ENCODE data around the gene S100A2.
A peak's percentile ranks its signal among the peaks of the same experiment; 100 is the strongest.
"Not testable (repeated sequence)": the region's sequence is repeated elsewhere in the genome, so short reads cannot be mapped to it uniquely, and the experiment has no call there.

S100A2 gene

GRCh38 chr1:153588033-153588432, 22.4 kb upstream of the S100A2 start:
- DNase-seq: not testable (repeated sequence)

DNA sequence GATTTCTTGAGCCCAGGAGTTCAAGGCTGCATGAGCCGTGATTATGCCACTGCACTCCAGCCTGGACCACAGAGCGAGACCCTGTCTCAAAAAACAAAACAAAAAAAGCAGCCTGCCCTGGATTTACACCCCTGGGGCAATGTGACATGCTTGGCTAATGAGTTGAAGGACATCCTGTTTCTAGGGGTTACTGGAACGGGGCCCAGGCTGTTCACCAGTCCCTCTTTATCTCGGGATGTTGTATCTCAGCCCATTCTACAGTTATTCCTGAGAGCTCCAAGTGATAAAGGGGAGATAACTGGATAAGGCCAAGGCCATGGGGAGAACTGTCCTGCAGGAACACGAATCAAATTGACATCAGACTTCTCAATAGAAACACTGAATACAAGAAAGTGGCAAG, 21.7 kb upstream of the S100A2 start:
- DNase-seq: no peak

- DNase-seq: no peak
Measured at GRCh38 chr1:153586347-153586746, 20.7 kb upstream of the S100A2 start.

- no peak for DNase-seq
Measured at GRCh38 chr1:153585006-153585405, 19.4 kb upstream of the S100A2 start.

DNA sequence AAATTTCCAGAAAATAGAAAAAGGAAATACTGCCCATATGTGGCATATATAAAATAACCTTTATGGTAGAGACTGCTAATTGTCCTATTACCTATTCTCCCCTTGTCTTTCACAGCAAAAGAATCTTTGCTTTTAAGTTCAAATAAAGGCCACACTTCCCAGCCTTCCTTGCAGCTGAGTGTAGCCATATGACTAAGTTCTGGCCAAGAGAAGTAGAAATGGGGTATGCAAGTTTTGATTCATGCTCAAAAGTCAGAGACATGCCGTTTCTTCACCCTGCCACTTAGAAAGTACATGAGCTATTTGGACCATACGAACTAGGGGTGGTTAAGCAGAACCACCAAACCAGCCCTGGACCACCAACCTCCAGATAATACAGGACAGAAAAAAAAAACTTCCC, 18.3 kb upstream of the S100A2 start:
- DNase-seq: no peak

DNA sequence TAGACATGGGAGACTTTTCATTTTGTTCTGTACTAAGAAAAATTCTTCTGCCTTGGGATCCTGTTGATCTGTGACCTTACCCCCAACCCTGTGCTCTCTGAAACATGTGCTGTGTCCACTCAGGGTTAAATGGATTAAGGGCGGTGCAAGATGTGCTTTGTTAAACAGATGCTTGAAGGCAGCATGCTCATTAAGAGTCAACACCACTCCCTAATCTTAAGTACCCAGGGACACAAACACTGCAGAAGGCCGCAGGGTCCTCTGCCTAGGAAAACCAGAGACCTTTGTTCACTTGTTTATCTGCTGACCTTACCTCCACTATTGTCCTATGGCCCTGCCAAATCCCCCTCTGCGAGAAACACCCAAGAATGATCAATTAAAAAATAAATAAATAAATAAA, 17.9 kb upstream of the S100A2 start:
- not testable (repeated sequence) for DNase-seq

- DNase-seq: not testable (repeated sequence)
Measured at GRCh38 chr1:153582836-153583235, 17.2 kb upstream of the S100A2 start.

GRCh38 chr1:153578936-153579335, 13.3 kb upstream of the S100A2 start:
- no peak for DNase-seq

GRCh38 chr1:153578490-153578889, 12.8 kb upstream of the S100A2 start:
- no peak for DNase-seq

GRCh38 chr1:153577624-153578051, 12.0 kb upstream of the S100A2 start:
- no peak for DNase-seq

- DNase-seq: no peak
Measured at GRCh38 chr1:153577138-153577537, 11.5 kb upstream of the S100A2 start.

GRCh38 chr1:153575497-153575896, 9.9 kb upstream of the S100A2 start:
- not testable (repeated sequence) for DNase-seq

DNA sequence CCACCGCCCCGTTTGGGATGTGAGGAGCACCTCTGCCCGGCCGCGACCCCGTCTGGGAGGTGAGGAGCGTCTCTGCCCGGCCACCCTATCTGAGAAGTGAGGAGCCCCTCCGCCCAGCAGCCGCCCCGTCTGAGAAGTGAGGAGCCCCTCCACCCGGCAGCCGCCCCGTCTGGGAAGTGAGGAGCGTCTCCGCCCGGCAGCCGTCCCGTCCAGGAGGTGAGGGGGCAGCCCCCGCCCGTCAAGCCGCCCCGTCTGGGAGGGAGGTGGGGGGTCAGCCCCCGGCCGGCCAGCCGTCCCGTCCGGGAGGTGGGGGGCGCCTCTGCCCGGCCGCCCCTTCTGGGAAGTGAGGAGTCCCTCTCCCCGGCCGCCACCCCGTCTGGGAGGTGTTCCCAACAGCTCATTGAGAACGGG, 9.4 kb upstream of the S100A2 start:
- DNase-seq: not testable (repeated sequence)

DNA sequence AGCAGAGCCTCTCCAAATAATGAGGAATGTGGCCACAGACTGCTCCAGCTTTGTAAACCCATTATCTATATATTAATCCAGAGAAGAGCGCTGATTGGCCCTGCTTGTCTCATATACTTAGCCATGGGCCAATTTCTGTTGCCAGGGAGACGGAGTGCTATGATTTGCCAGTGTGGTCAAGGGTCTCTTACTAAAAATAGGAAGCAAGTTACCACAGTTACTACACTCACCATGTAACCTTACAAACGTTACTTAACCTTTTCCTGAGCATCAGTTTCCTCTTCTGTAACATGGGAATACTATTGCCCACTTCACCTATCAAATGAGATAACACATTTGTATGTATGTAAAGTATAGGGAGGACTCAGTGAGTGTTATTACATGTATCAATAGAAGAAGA, 7.7 kb upstream of the S100A2 start:
- DNase-seq: no peak

GRCh38 chr1:153572569-153573015, 6.9 kb upstream of the S100A2 start:
- DNase-seq: no peak

GRCh38 chr1:153571706-153572105, 6.1 kb upstream of the S100A2 start:
- no peak for DNase-seq

- no peak for DNase-seq
Measured at GRCh38 chr1:153570874-153571273, 5.2 kb upstream of the S100A2 start.

- no peak for DNase-seq
Measured at GRCh38 chr1:153569465-153569864, 3.8 kb upstream of the S100A2 start.

DNA sequence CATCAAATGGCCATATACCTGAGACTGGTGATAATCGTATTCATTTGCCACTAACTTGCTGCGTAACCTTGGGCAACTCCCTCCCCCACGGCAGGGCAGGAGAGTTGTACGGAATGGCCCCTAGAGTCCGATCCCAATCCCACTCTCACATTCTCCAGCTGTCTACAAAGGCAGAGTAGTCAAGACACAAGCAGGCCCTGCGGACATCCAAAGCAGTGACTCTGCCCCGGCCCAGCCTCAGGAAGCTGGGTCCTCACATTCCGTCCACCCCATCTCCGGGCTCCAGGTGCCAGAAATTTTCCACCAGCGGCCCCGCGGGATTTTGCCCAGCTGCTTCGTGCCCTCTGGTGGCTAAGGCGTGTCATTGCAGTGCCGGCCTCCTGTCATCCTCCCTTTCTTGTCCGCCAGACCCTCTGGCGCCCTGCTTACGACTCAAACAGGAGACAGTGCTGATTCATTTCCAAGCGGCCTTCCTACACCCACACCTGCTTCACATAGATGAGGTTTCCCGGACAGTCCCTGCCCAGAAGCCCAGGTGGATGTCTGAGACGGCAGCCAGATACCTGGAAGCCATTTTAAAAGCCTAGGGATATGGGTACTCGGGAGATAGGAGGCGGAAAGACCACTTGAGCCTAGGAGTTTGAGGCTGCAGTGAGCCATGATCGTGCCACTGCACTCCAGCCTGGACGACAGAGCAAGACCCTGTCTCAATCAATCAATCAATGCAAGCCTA, 2.9 kb upstream of the S100A2 start:
- DNase-seq: peak; percentile 93

GRCh38 chr1:153567621-153568366, 2.1 kb upstream of the S100A2 start:
- DNase-seq: no peak

- DNase-seq: no peak
Measured at GRCh38 chr1:153566414-153567371, 1.0 kb upstream of the S100A2 start.

- DNase-seq: no peak
Measured at GRCh38 chr1:153563991-153564390, 1.7 kb downstream of the S100A2 start.

GRCh38 chr1:153563483-153563901, 2.2 kb downstream of the S100A2 start:
- DNase-seq: no peak
